ENCODE measurements around the gene TMBIM6. TPM values are rescaled to one million over a fixed set of nuclear protein-coding genes. Genes with fewer than 3 reads are reported as not detected.
A peak's percentile ranks its signal among the peaks of the same experiment; 100 is the strongest.

Gene TMBIM6
- total and polyA plus RNA-seq, 9 of the 15 experiments (the other 6 are each of a cell fraction or from before 2014, with no cell fraction given), result 147 to 1,288 (median 352) TPM

- TF ChIP-seq REST (IDR thresholded peaks at IDR 0.05; ENCODE audit: borderline replicate concordance) (no peak), REST (CRISPR knock-in tag; IDR thresholded peaks at IDR 0.05; ENCODE audit: low read depth) (no peak), MBD1 (CRISPR knock-in tag; IDR thresholded peaks at IDR 0.05) (no peak), ZSCAN29 (IDR thresholded peaks at IDR 0.05) (0 out of 2 replicates have a peak, but pooled peaks have one; percentile 5), BHLHE40 (IDR thresholded peaks at IDR 0.05; ENCODE audit: low read length) (peak; percentile 21; the same call in 1 of the 2 replicates), MNT (conservative IDR thresholded peaks at IDR 0.05) (peak; percentile 52 to 62; a peak in 2 of 4 replicates), ZNF12 (CRISPR knock-in tag; IDR thresholded peaks at IDR 0.05) (peak; percentile 25; the same call in 1 of the 2 replicates), POLR2AphosphoS5 (IDR thresholded peaks at IDR 0.05; ENCODE audit: control insufficient read depth, insufficient read depth, low read depth, low read length) (peak; percentile 45), MAX (CRISPR knock-in tag; IDR thresholded peaks at IDR 0.05) (peak; percentile 63), SAP30 (IDR thresholded peaks at IDR 0.05; ENCODE audit: borderline replicate concordance, insufficient read depth, low read depth, low read length, poor library complexity, severe bottlenecking) (peak; percentile 52), ETS1 (conservative IDR thresholded peaks at IDR 0.05; ENCODE audit: control insufficient read depth, low read depth, low read length) (0 out of 2 replicates have a peak, but pooled peaks have one; percentile 32), NFIC (IDR thresholded peaks at IDR 0.05) (peak; percentile 58), MCM3 (IDR thresholded peaks at IDR 0.05) (no peak), EP400 (IDR thresholded peaks at IDR 0.05) (peak; percentile 37; the same call in 1 of the 2 replicates)
These were observed 694 bp downstream of the TMBIM6 start (continued) for GRCh38 chr12:49741882-49742620.

All from K562 (cell line).